Measurements from ENCODE around the gene ARID3A. TPM values are rescaled to one million over a fixed set of nuclear protein-coding genes. Genes with fewer than 3 reads are reported as not detected.

The ARID3A gene, protein sequence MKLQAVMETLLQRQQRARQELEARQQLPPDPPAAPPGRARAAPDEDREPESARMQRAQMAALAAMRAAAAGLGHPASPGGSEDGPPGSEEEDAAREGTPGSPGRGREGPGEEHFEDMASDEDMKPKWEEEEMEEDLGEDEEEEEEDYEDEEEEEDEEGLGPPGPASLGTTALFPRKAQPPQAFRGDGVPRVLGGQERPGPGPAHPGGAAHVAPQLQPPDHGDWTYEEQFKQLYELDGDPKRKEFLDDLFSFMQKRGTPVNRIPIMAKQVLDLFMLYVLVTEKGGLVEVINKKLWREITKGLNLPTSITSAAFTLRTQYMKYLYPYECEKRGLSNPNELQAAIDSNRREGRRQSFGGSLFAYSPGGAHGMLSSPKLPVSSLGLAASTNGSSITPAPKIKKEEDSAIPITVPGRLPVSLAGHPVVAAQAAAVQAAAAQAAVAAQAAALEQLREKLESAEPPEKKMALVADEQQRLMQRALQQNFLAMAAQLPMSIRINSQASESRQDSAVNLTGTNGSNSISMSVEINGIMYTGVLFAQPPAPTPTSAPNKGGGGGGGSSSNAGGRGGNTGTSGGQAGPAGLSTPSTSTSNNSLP
- 12.6 and 17.0 TPM in 2 replicates for total RNA-seq

DNA sequence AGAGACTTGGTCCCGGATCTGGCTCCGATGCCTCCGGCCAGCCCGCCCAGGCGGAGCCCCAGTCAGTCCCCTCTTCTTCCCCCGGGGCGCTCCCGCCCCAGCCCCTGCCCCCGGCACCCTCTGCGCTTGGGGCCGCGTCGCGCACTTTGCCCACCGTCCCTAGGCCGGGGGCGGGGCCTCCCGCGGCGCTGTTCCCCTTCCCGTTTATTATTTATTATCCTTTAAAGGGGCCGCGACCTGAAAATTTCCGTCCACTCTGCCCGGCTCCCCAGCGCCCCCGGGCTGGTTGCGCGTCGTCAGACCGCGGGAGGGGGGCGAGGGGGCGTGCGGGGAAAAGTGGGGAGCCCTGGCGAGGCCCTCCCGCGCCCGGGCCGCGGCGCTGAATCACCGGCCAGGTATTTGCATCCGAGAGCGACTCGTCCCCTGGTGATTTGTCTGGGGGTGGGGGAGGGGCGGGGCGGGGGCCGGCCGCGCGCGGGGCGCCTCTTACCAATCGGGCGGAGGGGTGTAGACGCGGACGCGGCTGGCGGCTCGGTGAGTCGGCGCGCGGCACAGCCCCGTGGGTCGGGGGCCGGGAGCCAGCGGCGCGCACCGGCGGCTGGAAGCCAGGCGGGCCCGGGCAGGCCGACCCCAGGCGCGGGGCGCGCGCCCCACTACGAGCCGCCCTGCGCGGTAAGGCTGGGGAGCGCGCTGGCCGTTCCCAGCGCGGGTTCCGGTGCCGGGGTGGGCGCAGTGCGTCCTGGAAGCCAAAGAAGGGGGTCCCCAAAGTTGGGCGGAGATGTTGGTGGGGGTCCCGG lies at the start of gene ARID3A:
TSS of gene ARID3A (plus strand) at position 510 of the 797 bp plus-strand sequence. CDS start 3,494 bp downstream, outside the sequence.

DNA sequence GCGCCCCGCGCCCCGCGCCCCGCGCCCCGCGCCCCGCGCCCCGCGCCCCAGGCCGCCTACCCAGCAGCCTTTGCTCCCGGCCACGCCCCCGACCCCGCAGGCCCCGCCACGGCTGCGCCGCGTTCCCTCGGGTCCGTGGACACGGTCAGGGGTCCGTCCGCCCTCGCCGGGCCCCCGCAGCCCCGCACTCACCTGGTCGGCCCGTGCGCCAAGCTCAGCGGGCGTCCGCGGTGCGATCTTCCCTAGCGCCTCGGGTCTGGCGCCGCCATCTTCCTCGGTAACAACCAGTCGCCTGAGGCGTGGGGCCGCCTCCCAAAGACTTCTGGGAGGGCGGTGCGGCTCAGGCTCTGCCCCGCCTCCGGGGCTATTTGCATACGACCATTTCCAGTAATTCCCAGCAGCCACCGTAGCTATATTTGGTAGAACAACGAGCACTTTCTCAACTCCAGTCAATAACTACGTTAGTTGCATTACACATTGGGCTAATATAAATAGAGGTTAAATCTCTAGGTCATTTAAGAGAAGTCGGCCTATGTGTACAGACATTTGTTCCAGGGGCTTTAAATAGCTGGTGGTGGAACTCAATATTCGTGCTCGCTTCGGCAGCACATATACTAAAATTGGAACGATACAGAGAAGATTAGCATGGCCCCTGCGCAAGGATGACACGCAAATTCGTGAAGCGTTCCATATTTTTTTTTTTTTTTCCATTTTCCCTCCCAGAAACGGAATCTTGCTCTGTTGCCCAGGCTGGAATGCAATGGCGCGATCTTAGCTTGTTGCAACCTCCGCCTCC lies 32.7 kb upstream of the ARID3A start, which contains the start of the genes MED16 and RNU6-9:
TSS of gene MED16 (minus strand) at position 294 of the 796 bp plus-strand sequence. CDS start 2,056 bp downstream, outside the sequence.
TSS of gene RNU6-9 (plus strand) at position 591 of the 796 bp plus-strand sequence.

DNA sequence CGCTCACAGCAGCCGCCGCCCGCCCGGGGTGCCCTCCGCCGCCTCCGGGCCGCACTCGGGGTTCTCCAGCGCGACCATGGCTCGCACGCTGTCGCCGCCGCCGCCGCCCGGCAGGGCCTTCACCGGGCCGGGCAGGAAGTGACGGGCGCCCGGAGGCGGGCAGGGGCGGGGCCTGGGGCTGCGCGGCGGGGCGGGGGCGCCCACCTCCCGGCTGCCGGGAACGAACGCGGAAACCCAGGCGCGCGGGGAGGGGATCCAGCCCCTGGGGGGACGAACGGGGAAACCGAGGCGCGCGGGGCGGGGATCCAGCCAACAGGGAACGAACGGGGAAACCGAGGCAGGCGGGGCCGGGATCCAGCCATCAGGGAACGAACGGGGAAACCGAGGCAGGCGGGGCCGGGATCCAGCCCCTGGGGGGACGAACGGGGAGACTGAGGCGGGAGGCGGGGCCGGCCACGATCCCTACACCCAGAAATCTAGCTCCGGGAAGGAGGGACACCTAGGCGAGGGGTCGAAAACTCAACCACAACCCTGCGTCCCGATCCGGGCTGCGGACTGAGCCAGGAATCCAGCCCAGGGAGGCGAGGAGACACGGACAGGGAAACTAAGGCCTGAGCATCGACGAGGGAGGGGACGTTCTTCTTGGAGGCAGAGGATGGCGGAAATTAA lies 12.6 kb upstream of the ARID3A start, which contains the start of gene R3HDM4:
TSS of gene R3HDM4 (minus strand) at position 140 of the 669 bp plus-strand sequence. CDS start at position 78, 62 bp downstream.

DNA sequence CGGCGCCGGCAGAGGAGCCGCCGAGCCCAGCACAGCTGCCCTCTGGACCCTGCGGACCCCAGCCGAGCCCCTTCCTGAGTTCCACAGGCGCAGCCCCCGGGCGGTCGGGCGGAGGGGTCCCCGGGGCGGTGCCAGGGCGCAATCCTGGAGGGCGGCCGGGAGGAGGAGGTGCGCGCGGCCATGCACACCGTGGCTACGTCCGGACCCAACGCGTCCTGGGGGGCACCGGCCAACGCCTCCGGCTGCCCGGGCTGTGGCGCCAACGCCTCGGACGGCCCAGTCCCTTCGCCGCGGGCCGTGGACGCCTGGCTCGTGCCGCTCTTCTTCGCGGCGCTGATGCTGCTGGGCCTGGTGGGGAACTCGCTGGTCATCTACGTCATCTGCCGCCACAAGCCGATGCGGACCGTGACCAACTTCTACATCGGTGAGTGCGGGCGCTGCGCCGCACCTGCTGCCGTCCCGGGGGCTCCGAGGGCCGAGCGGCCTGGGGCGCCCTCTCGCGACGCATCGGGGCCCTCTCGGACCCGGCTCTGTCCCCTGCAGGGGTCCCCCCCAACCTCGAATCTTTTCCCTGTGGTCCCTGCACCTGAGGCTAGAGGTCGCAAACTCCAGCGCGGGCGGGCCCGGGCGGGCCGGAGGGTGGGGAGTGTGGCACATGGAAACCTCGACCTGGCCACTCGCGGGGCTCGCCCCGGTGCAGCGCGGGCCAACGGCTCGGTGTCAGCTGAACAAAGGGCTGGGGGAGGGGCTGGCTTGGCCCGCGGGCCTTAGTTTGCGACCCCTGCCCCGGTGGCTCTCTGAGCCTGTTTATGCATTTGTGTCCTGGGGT lies 8.3 kb upstream of the ARID3A start, which contains the start of gene KISS1R:
TSS of gene KISS1R (plus strand) at position 11 of the 829 bp plus-strand sequence. CDS start at position 181, 170 bp downstream.

DNA sequence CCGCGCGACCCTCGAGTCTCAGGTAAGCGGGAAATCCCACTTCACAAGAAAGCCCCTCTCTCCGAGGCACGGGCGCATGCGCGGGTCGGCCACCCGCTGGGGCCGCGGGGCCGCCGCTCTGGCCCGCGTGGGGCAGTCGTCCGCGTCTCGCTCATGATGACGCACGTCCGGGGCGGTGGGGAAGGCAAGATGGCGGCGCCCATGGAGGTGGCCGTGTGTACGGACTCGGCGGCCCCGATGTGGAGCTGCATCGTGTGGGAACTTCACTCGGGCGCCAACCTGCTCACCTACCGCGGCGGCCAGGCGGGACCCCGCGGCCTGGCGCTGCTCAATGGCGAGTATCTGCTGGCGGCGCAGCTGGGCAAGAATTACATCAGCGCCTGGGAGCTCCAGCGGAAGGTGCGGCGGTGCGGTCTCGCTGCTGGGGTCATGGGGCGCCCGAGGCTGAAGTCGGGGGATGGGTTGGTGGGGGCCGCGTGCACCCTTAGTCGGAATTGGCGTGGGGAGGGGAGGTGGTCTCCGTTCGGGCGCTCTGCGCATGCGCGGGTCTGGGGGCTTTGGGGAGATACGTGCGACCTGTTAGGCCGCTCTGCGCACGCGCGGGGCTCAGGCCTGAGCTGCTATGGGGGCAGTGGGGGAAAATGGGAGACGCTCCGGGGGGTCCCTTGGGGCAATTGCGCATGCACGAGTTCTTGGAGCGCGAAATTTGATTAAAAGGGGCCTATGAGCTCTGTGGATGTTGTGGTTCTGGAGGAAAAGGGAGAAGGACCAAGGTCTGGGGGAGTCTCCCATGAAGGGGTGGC lies 58.5 kb downstream of the ARID3A start, which contains the start of gene WDR18:
TSS of gene WDR18 (plus strand) at position 181 of the 803 bp plus-strand sequence. CDS start at position 190, 9 bp downstream.

DNA sequence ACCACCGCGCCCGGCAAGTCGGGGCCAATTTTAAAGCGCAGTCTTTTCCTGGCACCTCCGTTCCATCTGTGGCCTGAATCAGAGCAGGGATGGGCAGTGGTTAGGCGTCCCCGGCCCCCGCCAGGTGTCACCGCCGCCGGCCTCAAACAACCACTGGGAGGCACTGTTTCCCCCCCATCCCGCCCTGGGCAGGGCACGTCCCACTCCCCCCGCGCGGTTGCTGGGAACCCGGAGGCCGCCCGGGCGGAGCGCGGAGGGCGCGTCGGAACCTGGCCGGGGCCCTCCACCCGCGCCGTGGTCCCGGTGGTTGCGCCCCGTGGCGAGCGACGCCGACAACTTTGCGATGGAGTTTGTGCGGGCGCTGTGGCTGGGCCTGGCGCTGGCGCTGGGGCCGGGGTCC lies 74.3 kb downstream of the ARID3A start, which contains the start of gene GRIN3B:
TSS of gene GRIN3B (plus strand) at position 325 of the 400 bp plus-strand sequence. CDS start at position 344, 19 bp downstream.

DNA sequence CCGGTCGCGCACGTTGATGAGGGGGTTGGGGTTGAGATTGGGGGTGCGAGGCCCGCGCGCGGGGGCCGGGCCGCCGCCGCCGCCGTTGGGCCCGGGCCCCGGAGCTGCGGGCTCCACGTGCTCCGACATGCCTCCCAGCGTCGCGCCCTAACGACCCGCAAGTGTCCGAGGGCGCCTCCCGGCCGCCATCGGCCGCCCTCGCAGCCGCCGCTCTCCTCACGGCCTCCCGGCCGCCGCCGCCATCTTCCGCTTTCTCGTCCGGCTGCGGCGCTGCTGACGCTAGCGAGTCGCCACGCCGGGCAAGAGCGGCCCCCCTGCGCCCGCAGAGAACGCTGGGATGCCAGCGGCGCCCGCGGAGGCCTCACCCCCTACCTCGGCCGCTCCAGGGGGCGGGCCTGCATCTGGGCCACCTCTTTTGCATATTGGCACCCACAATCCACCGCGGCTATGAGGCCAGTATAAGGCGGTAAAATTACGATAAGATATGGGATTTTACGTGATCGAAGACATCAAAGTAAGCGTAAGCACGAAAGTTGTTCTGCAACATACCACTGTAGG lies 95.1 kb downstream of the ARID3A start, which contains the start of gene TMEM259:
TSS of gene TMEM259 (minus strand) at position 256 of the 558 bp plus-strand sequence. CDS start at position 129, 127 bp downstream.

Other genes starting within 250 kb of the ARID3A start
- gene FSTL3, start 249.6 kb upstream of the ARID3A start, total RNA-seq, result 24.1 and 37.4 TPM in 2 replicates
- gene PRSS57, start 230.6 kb upstream of the ARID3A start, total RNA-seq, result not detected in 2 replicates
- 12.5 and 68.7 TPM in 2 replicates for gene PALM, start 217.1 kb upstream of the ARID3A start, total RNA-seq
- gene MISP, start 174.9 kb upstream of the ARID3A start, total RNA-seq, result 0.32 and 0.43 TPM in 2 replicates
- 58.3 and 65.3 TPM in 2 replicates for gene PTBP1, start 128.6 kb upstream of the ARID3A start, total RNA-seq
- 0.47 and 0.77 TPM in 2 replicates for gene PLPPR3, start 104.1 kb upstream of the ARID3A start, total RNA-seq
- 0.16 TPM in 1 of 2 replicates, not detected in the other for gene AZU1, start 98.2 kb upstream of the ARID3A start, total RNA-seq
- not detected in 2 replicates for gene PRTN3, start 85.0 kb upstream of the ARID3A start, total RNA-seq
- 0.16 and 0.69 TPM in 2 replicates for gene ELANE, start 73.7 kb upstream of the ARID3A start, total RNA-seq
- gene CFD, start 66.4 kb upstream of the ARID3A start, total RNA-seq, result 56.0 and 362 TPM in 2 replicates
- gene MED16, start 32.8 kb upstream of the ARID3A start, total RNA-seq, result 26.5 and 35.5 TPM in 2 replicates
- not detected in 2 replicates for gene RNU6-9, start 32.6 kb upstream of the ARID3A start, total RNA-seq
- gene R3HDM4, start 12.8 kb upstream of the ARID3A start, total RNA-seq, result 12.3 and 14.0 TPM in 2 replicates
- gene KISS1R, start 8.7 kb upstream of the ARID3A start, total RNA-seq, result 0.09 TPM in 1 of 2 replicates, not detected in the other
- gene WDR18, start 58.3 kb downstream of the ARID3A start, total RNA-seq, result 45.9 and 49.6 TPM in 2 replicates
- gene GRIN3B, start 74.4 kb downstream of the ARID3A start, total RNA-seq, result 0.32 and 0.60 TPM in 2 replicates
- gene TMEM259, start 95.1 kb downstream of the ARID3A start, total RNA-seq, result 41.6 TPM in 2 replicates
- not detected in 2 replicates for gene RNU6-2, start 95.5 kb downstream of the ARID3A start, total RNA-seq
- 141 and 152 TPM in 2 replicates for gene CNN2, start 100.6 kb downstream of the ARID3A start, total RNA-seq
- 2.6 and 6.6 TPM in 2 replicates for gene ABCA7, start 114.1 kb downstream of the ARID3A start, total RNA-seq
- gene ARHGAP45, start 141.1 kb downstream of the ARID3A start, total RNA-seq, result 0.79 and 0.94 TPM in 2 replicates
- gene POLR2E, start 169.3 kb downstream of the ARID3A start, total RNA-seq, result 89.2 and 104 TPM in 2 replicates
- 404 and 638 TPM in 2 replicates for gene GPX4, start 178.0 kb downstream of the ARID3A start, total RNA-seq
- 32.2 and 32.8 TPM in 2 replicates for gene SBNO2, start 248.2 kb downstream of the ARID3A start, total RNA-seq